ENCODE results near the gene ARHGAP32.

DNA sequence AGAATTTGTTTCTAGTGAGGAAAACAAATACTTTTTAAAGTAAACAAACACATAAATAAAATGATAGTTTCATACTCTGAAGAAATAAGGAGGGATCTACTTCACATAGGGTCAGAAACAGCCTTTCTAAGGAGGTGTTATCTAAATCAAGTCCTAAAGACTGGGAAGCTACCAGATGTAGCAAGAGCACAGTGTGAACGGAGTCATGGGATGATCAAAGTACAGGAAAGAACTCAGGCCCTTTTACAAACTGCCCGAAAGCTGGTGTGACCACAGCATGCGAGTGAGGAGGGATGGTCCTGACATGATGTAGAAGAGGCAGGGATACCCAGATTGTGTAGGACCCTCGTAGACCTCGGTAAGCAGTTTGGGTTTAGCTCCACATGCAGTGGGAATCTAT, 102.8 kb downstream of the ARHGAP32 start:
- TF ChIP-seq EZH2 (IDR thresholded peaks at IDR 0.05): no peak
- TF ChIP-seq, protein P1, sequence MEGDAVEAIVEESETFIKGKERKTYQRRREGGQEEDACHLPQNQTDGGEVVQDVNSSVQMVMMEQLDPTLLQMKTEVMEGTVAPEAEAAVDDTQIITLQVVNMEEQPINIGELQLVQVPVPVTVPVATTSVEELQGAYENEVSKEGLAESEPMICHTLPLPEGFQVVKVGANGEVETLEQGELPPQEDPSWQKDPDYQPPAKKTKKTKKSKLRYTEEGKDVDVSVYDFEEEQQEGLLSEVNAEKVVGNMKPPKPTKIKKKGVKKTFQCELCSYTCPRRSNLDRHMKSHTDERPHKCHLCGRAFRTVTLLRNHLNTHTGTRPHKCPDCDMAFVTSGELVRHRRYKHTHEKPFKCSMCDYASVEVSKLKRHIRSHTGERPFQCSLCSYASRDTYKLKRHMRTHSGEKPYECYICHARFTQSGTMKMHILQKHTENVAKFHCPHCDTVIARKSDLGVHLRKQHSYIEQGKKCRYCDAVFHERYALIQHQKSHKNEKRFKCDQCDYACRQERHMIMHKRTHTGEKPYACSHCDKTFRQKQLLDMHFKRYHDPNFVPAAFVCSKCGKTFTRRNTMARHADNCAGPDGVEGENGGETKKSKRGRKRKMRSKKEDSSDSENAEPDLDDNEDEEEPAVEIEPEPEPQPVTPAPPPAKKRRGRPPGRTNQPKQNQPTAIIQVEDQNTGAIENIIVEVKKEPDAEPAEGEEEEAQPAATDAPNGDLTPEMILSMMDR (IDR thresholded peaks at IDR 0.05): no peak
